Mucosa of descending colon (tissue), 3 donors: Measurements from ENCODE around the gene RPS21. TPM values are rescaled to one million over a fixed set of nuclear protein-coding genes. Genes with fewer than 3 reads are reported as not detected.

Experiments used
- ATAC-seq: fragments of 200-7000 bp; cut with Tn5 transposase; one replicate; pipeline ENCODE4 v1.9.1; 2020; ENCODE audit warnings: mild to moderate bottlenecking, moderate library complexity
- DNase-seq, 3 donors: peaks; one replicate each; pipeline ENCODE4 v3.0.0-alpha.2; 2020
- H3K36me3 ChIP-seq: fragments of 200-600 bp; one replicate; pipeline ENCODE4 v1.8.0; 2021; ENCODE audit warnings: low read depth, mild to moderate bottlenecking
- H3K4me1 ChIP-seq: fragments of 200-600 bp; one replicate; pipeline ENCODE4 v1.8.0; 2021; ENCODE audit warnings: low read depth, mild to moderate bottlenecking
- H3K4me3 ChIP-seq: fragments of 200-600 bp; one replicate; pipeline ENCODE4 v1.8.0; 2021; ENCODE audit warnings: mild to moderate bottlenecking
- H3K9me3 ChIP-seq: fragments of 200-600 bp; one replicate; pipeline ENCODE4 v1.8.0; 2021; ENCODE audit warnings: mild to moderate bottlenecking
- CTCF ChIP-seq: fragments of 200-600 bp; IDR thresholded peaks from one replicate; pipeline ENCODE4 v1.8.0; 2022; ENCODE audit warnings: antibody characterized with exemption, mild to moderate bottlenecking
- intact Hi-C, 2 donors: fragments of 100-400 bp; cut with DNase I in 1 of 2; cut with micrococcal nuclease in 1 of 2; formaldehyde crosslinking; loops; one replicate each; pipeline versions ENCODE4 v1.11.0 to v1.11.1; 2022; cut with DNase I, micrococcal nuclease
- total RNA-seq, 3 donors: library from RNA; stranded (reverse); fragmentation: NEBNext Ultra II Directional in 2 of 3; extraction: Animal tissue kit (Norgen Biotek cat#: 25700) in 2 of 3; gene quantifications; one replicate each; pipeline versions ENCODE4 v1.2.1 to v1.2.4, GENCODE V29; 2021 to 2023
- donor health status: DM: no; HTN: no; CAD: no; lungs with moderate emphysema.
- donor health status: DM: no; HTN: no; CAD: no.
- donor health status: DM: no; HTN: yes; CAD: no.

The RPS21 gene
- total RNA-seq, 3 donors from 2014 or later: 1,171 to 1,284 (median 1,191) TPM

- no peak for TF ChIP-seq CTCF
- no peak overlapping the region for H3K4me3 ChIP-seq
- no peak for ATAC-seq
- intact Hi-C loops: loop anchor here (5.0 kb wide), 1 partner anchor 87 kb away; the partner anchor contains the start of gene ADRM1 (in 2 of the 2)
- DNase-seq: no peak
- peaks cover 22% of the 10 kb centered on the region for H3K4me1 ChIP-seq
- H3K36me3 ChIP-seq: no peaks in the 10 kb centered on the region
- no peaks in the 10 kb centered on the region for H3K9me3 ChIP-seq
These were observed 2.7 kb downstream of the RPS21 start for GRCh38 chr20:62389601-62390087.

GRCh38 chr20:62390317-62391164 lies 3.6 kb downstream of the RPS21 start:
- H3K36me3 ChIP-seq: no peaks in the 10 kb centered on the region
- H3K4me1 ChIP-seq: peaks cover 17% of the 10 kb centered on the region
- no peak overlapping the region for H3K4me3 ChIP-seq
- no peak for TF ChIP-seq CTCF
- ATAC-seq (no peak), DNase-seq (no peak)
- no peaks in the 10 kb centered on the region for H3K9me3 ChIP-seq
- intact Hi-C loops: no loop called here

- TF ChIP-seq CTCF: no peak
- Histone ChIP-seq H3K4me1 (peaks cover 11% of the 10 kb centered on the region), H3K4me3 (no peak overlapping the region), H3K36me3 (no peaks in the 10 kb centered on the region), H3K9me3 (no peaks in the 10 kb centered on the region)
- no peak for ATAC-seq
- intact Hi-C loops: no loop called here
- DNase-seq: no peak
These were observed 4.5 kb downstream of the RPS21 start for GRCh38 chr20:62391165-62392076.

GRCh38 chr20:62392077-62392418 lies 5.1 kb downstream of the RPS21 start:
- intact Hi-C loops: no loop called here
- no peaks in the 10 kb centered on the region for H3K36me3 ChIP-seq
- DNase-seq: no peak

More at GRCh38 chr20:62392077-62392418, 5.1 kb downstream of the RPS21 start:
- Histone ChIP-seq H3K4me3 (no peak overlapping the region), H3K9me3 (no peaks in the 10 kb centered on the region), H3K4me1 (peaks cover 11% of the 10 kb centered on the region)
- TF ChIP-seq CTCF: no peak
- ATAC-seq: no peak
